GM18502 (cell line): ENCODE results near the gene NEK3.
A peak's percentile ranks its signal among the peaks of the same experiment; 100 is the strongest.
"Not testable (repeated sequence)": the region's sequence is repeated elsewhere in the genome, so short reads cannot be mapped to it uniquely, and the experiment has no call there.

Experiments
- ATAC-seq: cut with Tn5 transposase; IDR thresholded peaks from one replicate; pipeline ENCODE4 v1.9.1; 2021; ENCODE audit warnings: mild to moderate bottlenecking; ENCODE audit not compliant: unreplicated experiment, poor library complexity

Gene NEK3, protein sequence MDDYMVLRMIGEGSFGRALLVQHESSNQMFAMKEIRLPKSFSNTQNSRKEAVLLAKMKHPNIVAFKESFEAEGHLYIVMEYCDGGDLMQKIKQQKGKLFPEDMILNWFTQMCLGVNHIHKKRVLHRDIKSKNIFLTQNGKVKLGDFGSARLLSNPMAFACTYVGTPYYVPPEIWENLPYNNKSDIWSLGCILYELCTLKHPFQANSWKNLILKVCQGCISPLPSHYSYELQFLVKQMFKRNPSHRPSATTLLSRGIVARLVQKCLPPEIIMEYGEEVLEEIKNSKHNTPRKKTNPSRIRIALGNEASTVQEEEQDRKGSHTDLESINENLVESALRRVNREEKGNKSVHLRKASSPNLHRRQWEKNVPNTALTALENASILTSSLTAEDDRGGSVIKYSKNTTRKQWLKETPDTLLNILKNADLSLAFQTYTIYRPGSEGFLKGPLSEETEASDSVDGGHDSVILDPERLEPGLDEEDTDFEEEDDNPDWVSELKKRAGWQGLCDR

DNA sequence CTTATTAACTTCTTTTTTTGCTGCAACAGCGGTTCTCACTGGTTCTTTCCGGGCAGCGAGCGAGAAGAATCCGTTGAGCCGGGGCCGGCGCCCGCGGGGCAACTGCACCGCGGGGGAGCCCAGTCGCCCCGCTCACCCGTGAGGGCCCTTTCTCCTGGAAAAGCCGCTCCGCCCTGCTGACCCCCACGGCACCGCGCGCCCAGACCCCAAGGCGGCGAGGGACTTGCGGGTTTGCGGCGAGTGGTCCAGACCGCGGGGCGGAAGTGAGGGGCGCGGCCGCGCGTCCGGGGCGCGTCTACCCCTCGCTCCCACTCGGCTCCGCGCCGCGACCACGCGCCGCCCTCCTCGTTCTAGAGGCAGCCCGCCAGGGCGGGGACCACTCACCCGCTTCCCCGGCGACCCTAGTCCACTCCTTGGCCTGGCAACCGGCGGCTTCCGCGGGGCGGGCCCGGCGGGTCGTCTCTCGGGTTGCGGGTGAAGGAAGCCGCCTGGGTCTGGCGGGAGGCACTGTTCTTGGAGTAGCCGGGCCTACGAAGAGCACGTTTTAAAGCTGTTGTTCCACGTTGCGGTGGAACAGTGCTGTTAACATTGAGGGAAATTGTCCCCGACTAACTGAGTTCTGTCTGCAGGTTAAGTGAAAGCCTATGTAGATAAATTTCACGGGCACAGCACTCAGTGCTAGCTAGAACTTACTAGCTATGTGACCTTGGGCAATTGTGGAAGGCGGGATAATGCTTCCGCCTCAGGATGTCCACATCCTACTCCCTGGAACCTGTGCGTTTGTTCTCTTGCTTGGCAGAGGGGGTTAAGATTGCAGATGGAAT is at the start of gene NEK3:
Gene NEK3, minus strand, starts transcription at position 439 of the 824 bp plus-strand sequence. CDS start 3,406 bp downstream, outside the sequence.
- peak; percentile 84 for ATAC-seq

DNA sequence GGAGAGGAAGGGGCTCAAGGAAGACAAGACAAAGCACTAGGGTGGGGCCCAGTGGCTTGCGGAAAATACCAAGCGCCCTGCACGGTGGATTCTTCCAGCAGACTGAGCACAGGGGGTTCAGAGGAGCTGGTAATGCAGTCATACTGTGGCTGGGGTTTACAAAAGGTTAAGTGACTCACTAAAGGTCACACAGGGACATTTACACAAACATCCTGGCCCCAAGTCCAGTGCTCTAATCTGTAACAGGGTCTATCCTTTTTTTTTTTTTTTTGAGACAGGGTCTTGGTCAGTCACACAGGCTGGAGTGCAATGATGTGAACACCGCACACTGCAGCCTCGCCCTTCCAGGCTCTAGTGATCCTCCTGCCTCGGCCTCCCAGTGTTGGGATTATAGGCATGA is 49.0 kb upstream of the NEK3 start:
- not testable (repeated sequence) for ATAC-seq

DNA sequence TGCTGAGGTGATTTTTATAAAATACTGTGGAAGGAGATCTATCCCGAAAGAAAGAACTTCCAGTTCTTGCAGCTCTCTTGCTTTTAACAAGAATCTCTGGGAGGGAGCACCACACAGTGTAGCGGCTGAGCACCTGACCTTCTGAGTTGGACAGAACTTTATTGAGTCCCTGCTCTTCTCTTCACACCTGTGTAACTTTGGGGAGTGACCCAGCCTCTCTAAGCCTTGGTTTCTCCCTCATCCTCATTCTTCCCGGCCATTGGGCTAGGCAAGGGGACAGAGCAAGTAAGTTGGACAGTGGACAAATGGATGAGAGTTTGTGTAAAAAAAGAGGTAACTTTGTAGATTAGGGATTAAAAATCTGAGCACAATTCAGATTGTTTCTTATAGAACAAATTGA is 48.5 kb upstream of the NEK3 start:
- ATAC-seq = not testable (repeated sequence)

DNA sequence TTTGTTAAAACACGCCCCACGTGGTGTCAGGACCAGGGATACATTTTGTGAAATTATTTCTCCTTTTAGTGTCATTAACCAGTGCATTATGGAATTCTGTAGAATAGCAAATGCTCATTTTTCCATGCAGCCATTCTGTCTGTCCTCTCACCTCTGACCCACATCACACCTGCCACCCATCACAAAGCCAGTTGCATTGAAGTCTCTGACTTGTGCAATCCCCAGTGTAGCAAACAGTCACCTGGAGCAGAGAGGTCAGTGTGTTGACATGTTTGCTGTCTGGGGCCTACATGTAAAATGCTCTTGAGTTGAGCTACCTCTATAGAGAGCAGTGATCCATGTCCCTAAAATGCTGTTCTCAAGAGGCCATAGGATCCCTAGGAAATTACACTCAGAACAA is 47.9 kb upstream of the NEK3 start:
- ATAC-seq = not testable (repeated sequence)

DNA sequence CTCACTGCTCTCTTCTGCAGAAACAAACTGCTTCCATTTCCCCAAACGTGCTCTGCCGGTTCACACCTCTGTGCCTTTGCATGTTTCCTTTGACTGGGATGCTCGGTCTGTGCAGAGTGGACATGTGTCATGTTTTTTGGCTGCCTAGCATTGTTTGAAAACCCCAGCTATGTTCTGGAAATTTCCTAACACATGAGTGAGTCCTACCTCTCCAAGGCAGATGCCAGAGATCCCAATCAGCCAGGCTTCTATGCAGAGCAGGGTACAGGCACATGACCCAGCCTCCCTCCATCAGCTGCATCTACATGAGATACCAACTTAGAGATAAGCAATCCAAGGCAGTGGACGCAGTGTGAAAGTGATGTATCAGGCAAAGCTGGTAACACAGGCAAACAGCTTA is 45.1 kb upstream of the NEK3 start:
- not testable (repeated sequence) for ATAC-seq

DNA sequence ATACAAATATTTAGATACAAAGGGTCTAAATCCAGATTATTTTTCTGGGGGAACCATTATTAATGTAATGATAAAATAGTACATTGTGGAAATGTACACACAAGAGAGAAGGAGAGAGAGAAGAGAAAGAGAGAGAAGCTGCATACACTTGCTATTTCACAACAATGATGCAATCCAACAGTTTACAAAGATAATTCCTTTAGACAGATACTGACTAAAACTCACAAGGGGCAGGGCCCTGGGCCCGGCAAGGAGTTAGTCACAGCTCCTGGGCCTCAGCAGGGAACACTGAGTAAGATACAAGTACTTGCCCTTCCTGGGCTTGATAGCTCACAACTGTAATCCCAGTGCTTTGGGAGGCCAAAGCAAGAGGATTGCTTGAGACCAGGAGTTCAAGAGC is 44.5 kb upstream of the NEK3 start:
- not testable (repeated sequence) for ATAC-seq

DNA sequence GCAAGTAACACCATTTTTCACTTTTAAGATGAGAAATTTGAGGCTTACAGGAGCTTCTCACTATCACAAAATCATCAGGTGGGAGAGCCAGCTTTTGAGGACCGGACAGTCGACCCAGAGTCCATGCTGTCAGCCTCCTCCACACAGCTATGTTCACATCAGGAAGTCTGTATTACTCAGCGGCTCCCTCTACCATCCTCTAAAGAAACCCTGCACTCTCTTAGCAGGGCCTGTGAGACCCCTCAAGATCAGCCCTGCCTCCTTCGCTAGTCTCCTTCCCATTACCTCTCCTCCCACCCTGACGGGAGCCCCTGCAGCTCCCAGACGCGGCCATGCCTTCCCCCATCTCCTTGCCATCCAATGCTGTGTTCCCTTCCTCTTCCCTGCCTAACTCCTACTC is 43.1 kb upstream of the NEK3 start:
- not testable (repeated sequence) for ATAC-seq

DNA sequence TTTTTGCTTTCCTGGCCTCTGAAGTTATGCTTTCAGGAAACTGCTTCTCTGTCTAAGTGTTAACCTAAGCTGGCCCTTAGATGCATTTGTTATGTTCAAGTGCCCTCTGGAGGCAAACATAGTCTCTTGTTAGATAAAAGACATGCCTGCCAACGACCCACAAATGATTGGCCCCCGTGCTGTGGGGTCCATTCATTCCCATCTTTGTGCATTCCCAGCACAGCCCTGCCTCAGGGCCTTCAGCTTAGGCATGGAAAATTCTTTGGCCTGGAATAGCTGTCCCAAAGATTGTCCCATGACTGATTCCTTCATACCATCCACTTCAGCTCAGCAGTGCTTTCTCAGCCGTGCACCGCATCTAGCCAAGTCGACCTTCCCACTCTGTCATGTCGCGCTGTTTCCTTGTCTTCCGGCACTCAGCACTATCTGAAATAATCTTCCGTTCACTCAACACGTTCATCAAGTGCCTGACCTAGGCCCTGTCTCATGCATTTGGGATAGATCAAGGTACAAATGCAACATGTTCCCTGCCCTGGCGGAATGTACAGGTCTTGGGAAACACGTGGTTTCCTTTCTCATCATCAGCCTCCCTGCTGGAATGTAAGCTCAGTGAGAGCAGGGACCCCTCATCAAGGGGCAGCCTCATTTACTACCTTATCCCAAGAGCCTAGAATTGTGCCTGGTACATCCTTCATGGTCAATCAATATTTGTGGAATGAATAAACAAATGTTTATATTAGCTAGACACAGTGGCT is 42.2 kb upstream of the NEK3 start:
- ATAC-seq = not testable (repeated sequence)

DNA sequence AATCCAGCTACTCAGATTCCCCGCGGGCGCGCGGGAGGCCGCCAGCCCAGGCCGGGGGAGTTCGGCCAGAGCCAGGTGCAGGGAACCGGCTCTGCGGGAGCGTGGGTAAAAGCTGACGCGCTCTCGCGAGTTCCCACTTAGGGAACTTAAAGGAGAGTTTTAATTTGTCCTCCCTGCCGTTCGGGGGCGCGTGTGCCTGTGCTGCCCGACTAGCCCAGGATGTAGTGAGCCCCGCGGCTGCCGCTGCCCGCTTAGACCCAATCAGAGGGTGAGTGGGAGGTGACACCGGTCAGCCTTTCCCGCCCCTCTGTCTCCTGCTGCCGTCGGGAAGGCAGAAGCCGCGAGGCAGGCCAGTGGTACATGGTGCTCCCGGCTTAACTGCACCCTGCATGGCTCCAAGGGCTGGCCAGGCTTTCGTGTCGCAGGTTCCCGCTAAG is 36.0 kb upstream of the NEK3 start:
- ATAC-seq = peak; percentile 78

DNA sequence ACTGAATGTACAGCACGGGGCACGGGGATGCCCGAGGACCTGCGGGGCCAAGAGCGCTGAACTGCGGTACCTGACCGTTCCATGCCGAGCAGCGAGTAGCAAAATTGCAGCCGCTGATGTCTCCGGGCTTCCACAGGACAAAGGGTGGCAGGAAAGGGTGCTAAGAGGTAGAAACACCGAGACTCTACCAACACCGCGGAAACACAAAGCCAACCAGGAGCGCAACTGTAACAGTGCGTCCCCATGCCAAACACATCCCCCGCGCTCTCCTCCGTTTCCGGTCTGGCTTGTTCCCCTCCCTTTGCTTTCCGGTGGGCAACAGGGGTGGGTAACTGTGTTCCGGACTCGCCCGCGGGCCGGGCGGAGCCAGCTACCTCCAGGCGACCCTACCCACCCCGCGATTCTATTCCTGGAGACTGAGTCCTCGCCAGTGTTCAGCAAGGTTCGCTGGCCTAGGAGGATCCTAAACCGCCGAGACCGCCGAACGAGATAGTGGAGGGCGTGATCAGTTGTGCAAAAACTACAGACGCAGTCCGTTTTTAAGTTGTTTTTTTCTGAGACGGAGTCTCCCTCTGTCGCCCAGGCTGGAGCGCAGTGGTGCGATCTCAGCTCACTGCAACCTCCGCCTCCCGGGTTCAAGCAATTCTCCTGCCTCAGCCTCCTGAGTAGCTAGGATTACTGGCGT is 34.9 kb upstream of the NEK3 start:
- ATAC-seq = peak; percentile 81

DNA sequence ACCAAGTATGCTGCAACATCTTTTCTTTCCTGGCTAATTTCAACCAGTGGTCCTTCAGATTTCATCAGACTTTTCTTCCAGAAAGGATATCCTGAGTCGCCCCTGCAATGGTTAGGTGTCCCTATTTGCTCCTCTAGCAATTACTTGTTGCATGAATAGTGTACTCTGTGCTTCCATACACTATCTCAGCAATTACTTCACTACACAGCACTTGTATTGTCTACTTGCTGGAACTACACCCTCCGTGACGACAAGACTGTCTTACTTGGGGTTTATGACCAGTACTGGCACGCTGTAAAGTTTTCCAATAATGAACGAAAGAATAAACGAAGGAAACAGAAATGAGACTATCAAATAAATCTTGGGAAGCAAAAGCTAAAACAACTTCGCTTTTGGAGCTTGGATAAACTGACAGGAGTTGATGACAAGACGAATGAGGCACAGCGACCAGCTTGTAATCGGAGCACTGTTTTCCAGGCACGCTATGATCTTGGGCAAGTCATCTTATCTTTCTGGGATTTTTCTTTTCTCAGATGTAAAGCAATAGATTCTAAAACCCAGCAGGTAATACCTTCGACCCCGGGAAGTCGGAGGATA is 34.3 kb upstream of the NEK3 start:
- peak; percentile 18 for ATAC-seq

DNA sequence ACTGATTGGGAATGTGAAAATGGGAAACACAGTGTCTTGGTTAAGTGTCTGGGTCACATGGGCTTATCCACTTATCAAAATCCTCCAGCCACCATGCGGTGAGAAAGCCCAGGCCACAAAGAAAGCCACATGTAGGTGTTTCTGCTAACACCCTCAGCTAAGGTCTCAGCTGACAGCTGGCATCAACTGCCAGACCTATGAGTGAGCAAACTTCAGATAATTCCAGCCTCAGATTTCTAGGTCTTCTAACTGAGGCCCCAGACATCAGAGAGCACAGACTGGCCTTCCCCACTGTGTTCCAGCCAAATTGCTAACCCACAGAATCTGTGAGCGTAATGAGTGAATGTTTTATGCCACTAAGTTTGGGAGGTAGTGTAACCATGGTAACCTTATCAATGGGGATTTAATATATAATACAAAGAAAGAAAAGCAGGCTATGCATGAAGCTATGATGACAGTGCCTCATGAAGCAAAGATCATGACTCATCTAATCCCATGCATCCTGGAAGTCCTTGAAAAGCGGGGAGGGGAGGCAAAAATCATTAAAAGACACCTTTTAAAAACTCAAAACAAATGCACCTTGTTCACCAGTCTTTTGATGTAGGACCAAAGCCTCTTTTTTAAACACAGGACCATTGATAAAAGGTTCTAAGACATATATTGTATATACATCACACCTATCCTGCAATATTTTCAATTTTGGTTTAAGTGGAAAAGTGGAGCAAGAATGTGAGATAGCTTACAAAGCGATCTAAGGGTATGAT is 28.2 kb upstream of the NEK3 start:
- peak; percentile 64 for ATAC-seq

DNA sequence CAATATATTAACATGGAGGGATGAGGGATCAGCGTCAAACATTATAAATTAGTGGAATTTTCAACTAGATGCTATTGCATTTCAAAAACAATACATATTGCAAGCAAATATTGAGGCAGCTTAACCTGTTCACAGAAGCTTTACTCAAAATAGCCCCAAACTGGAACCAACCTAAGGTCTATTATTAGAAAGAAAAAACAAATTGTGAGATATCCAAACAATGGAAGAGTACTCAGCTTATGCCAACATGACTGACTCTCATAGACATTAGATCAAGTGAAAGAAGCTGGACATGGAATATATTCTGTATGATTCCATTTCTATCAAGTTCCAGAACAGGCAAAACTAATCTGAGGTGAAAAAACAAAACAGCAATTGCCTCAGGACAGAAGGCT is 27.6 kb upstream of the NEK3 start:
- ATAC-seq = no peak

DNA sequence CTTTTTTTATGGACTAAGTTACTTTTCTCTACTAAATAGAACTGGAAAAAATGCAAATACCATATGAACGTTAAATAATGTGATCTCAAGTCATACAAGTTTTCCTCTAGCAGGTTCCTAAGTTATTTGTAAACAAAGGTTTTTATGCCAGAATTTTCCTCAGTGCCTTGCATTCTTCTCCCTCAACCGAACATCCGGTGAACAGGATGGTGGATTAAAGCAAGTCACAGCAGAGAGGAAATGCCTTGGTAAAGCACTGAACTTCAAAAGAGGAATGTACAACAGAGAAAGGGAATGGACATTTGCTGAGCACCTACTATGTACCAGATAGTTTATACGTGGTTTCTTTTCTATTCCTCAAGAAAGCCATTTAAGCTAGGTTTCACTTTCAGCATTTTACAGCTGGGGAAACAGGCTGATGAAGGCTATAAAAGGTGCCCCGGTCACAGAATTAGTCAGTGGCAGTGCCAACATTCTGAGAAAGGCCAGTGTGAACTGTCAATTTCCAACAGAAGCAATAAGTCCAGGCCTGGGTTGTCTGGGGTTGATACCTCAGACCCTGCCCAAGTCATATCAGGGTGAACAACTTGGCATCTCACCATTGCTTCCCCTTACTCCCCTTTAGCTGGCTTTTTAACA is 22.0 kb upstream of the NEK3 start:
- not testable (repeated sequence) for ATAC-seq

DNA sequence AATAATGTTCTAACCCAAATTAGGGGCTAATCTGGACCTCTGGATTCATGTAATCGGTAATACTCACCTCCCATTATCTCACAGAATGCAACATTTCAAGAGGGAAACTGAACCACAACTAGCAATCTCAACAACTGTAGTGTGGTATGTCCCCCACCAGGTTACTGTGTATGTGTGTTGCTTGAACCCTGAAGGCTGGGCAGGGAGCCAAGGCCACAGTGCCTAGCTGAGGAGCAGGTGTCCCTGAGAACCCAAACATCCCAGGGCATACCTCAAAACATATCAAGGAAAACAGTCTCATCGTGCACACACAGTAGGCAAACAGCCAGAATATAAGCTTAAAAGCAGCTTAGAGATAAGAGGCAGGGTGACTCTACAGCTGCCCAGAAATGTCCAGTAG is 20.5 kb upstream of the NEK3 start:
- no peak for ATAC-seq

DNA sequence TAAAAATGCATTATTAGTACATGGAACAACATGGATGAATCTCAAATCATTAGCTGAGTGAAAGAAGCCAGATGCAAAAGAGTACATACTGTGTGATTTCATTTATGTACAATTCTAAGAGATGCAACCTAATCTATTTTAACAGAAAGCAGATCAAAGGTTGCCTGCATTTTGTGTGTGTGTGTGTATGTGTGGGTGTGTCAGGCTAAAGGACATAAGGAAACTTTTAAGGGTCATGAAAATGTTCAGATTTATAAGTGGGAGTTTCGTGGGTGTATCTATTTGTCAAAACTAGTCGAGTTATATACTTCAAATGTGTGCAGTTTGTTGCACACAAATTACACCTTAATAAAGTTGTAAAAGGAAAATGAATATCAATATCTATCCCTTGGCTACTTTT is 17.9 kb upstream of the NEK3 start:
- ATAC-seq = no peak

DNA sequence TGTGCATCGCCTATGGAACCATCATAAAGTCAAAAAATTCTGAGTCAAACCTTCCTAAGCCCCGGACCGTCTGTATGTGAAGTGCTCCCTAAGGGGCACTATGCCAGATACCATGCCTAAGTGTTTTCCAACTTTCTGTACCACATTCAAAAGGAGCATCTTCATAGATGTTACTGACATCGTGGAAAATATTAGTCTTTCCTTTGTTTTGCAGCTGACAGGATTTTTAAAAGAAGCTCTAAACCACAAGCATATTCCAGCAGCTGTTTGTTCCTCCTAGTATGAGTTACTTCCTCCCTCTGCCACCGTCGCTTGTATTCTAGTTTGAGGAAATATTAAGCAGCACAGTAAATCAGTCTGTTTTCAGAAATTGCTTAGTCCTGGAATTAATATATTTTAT is 14.6 kb upstream of the NEK3 start:
- not testable (repeated sequence) for ATAC-seq

DNA sequence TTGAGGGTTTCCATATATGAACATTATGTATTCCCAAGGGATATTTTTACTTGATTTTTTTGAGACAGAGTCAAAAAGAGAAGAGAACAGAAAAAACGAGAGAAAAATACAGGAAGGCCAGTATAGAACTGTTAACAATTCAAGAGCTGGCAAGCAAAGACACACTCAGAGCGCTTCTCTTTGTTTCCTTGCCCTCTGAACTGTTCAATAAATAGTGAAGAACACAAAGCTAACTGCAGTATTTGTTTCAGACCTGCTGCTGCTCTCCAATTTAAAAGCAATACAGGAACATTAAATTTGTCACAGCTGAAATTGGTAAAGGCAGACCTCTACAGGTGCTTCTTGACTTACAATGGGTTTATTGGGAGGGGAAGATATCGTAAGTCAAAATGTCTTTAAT is 14.0 kb upstream of the NEK3 start:
- no peak for ATAC-seq
